Lung (tissue), 12 donors: Measurements from ENCODE around the gene NAALADL2. TPM values are rescaled to one million over a fixed set of nuclear protein-coding genes. Genes with fewer than 3 reads are reported as not detected.
A peak's percentile ranks its signal among the peaks of the same experiment; 100 is the strongest.

Source experiments
- ATAC-seq: fragments of 200-7000 bp; cut with Tn5 transposase; one replicate; pipeline ENCODE4 v1.9.1; 2020; ENCODE audit warnings: moderate number of reproducible peaks; ENCODE audit not compliant: insufficient read depth, low FRiP score
- DNase-seq, 3 donors: peaks; one replicate each; pipeline ENCODE4 v3.0.0-alpha.2; 2013 to 2017
- H3K27ac ChIP-seq, 2 donors: one replicate each; pipeline ENCODE4 v1.5.1; 2013; ENCODE audit warnings: mild to moderate bottlenecking in 2 of 2, moderate library complexity in 2 of 2, control low read depth in 1 of 2, inconsistent platforms in 1 of 2, low read depth in 1 of 2, low read length in 1 of 2
- H3K27me3 ChIP-seq, 3 donors: one replicate each; pipeline ENCODE4 v1.5.1; 2013; ENCODE audit warnings: low read length in 2 of 3; ENCODE audit not compliant: control insufficient read depth in 3 of 3, insufficient read depth in 3 of 3
- H3K36me3 ChIP-seq, 4 donors: one replicate each; pipeline ENCODE4 v1.5.1; 2013; ENCODE audit warnings: low read length in 4 of 4, mild to moderate bottlenecking in 1 of 4, moderate library complexity in 1 of 4; ENCODE audit not compliant: control insufficient read depth in 4 of 4, insufficient read depth in 4 of 4
- H3K4me1 ChIP-seq, 5 donors: one replicate each; pipeline ENCODE4 v1.5.1; 2013; ENCODE audit warnings: low read length in 5 of 5, mild to moderate bottlenecking in 2 of 5, moderate library complexity in 1 of 5; ENCODE audit not compliant: control insufficient read depth in 5 of 5, insufficient read depth in 5 of 5
- H3K4me3 ChIP-seq: one replicate; pipeline ENCODE4 v1.5.1; 2013; ENCODE audit warnings: mild to moderate bottlenecking, control low read depth, moderate library complexity
- H3K9ac ChIP-seq, 2 donors: one replicate each; pipeline ENCODE4 v1.5.1; 2013; ENCODE audit warnings: low read length in 2 of 2, control low read depth in 1 of 2; ENCODE audit not compliant: insufficient read depth in 1 of 2
- H3K9me3 ChIP-seq, 4 donors: one replicate each; pipeline ENCODE4 v1.5.1; 2013; ENCODE audit warnings: low read length in 3 of 4, mild to moderate bottlenecking in 1 of 4, moderate library complexity in 1 of 4; ENCODE audit not compliant: control insufficient read depth in 4 of 4, insufficient read depth in 3 of 4
- CTCF ChIP-seq: IDR thresholded peaks from 2 replicates; pipeline ENCODE4 v1.5.1; 2012; ENCODE audit warnings: mild to moderate bottlenecking; ENCODE audit errors: control extremely low read depth, extremely low read depth
- WGBS, 2 donors: extraction: QIAGEN DNeasy Blood & Tissue Kit; methylation state at CpG; one replicate each; pipeline ENCODE4 v1.1.7; 2013; 5-methylcytosine and 5-hydroxymethylcytosine counted together
- polyA plus RNA-seq, 2 donors: library from polyadenylated mRNA; stranded (reverse); fragments of 200-250 nt; gene quantifications; one replicate each; pipeline ENCODE4 v1.2.1, GENCODE V29; 2013
- total RNA-seq, 2 donors: library from RNA; depleted of rRNA in 1 of 2; stranded (reverse); fragments of >200 nt in 1 of 2; gene quantifications; one replicate each; pipeline ENCODE4 v1.2.1, GENCODE V29; 2014 to 2021
- donor health status: control.
- donor health status: control.
- donor health status: Bipolar disorder and iron deficiency.
- donor health status: healthy.
- donor health status: DM: yes; HTN: yes; CAD: no.

The NAALADL2 gene
- total and polyA plus RNA-seq, 4 donors = 0.49 to 46.7 (median 4.7) TPM

- H3K9me3 ChIP-seq = no peaks in the 10 kb centered on the region
- no peaks in the 10 kb centered on the region for H3K36me3 ChIP-seq
- H3K4me1 ChIP-seq = peaks cover 0 to 3% (median 0%) of the 10 kb centered on the region in 5 donors
- TF ChIP-seq CTCF = no peak
- H3K27me3 ChIP-seq = no peaks in the 10 kb centered on the region
- no peak for ATAC-seq
- no peak overlapping the region for H3K4me3 ChIP-seq
- H3K27ac ChIP-seq = no peak overlapping the region
- DNase-seq = no peak
- WGBS, 2 donors = 93 to 100% methylated on average over 1 of the region's 1 CpG
- H3K9ac ChIP-seq = no peak overlapping the region
These were observed 693.8 kb downstream of the NAALADL2 start for GRCh38 chr3:175552929-175553328.

- peak in 2 of 3 donors; percentile 11 to 18 for DNase-seq
- H3K36me3 ChIP-seq = no peaks in the 10 kb centered on the region
- ATAC-seq = no peak
These were observed 695.7 kb downstream of the NAALADL2 start for GRCh38 chr3:175554801-175555200.

GRCh38 chr3:175558261-175558660, 699.1 kb downstream of the NAALADL2 start:
- Histone ChIP-seq H3K9ac (no peak overlapping the region), H3K27me3 (no peaks in the 10 kb centered on the region), H3K4me3 (no peak overlapping the region), H3K36me3 (no peaks in the 10 kb centered on the region), H3K9me3 (peaks cover 0 to 4% (median 0%) of the 10 kb centered on the region in 4 donors), H3K4me1 (peaks cover 0 to 3% (median 0%) of the 10 kb centered on the region in 5 donors), H3K27ac (no peak overlapping the region)
- ATAC-seq (no peak), DNase-seq (no peak)
- WGBS, 2 donors = 80 to 87% methylated on average over 1 of the region's 1 CpG
- no peak for TF ChIP-seq CTCF

More at GRCh38 chr3:175554801-175555200, 695.7 kb downstream of the NAALADL2 start:
- Histone ChIP-seq H3K27me3 (no peaks in the 10 kb centered on the region), H3K9ac (peak overlapping the region in 1 of 2 donors; percentile 16), H3K4me3 (no peak overlapping the region), H3K9me3 (peaks cover 0 to 4% (median 0%) of the 10 kb centered on the region in 4 donors), H3K27ac (no peak overlapping the region), H3K4me1 (peaks cover 0 to 3% (median 0%) of the 10 kb centered on the region in 5 donors)
- no peak for TF ChIP-seq CTCF

GRCh38 chr3:175564363-175564762, 705.2 kb downstream of the NAALADL2 start:
- Histone ChIP-seq H3K4me1 (no peaks in the 10 kb centered on the region), H3K27ac (no peak overlapping the region), H3K27me3 (no peaks in the 10 kb centered on the region), H3K9ac (no peak overlapping the region), H3K36me3 (no peaks in the 10 kb centered on the region), H3K9me3 (no peaks in the 10 kb centered on the region), H3K4me3 (no peak overlapping the region)
- DNase-seq (peak in 2 of 3 donors; percentile 56 to 60), ATAC-seq (no peak)
- no peak for TF ChIP-seq CTCF
